HPDE6-E6E7 (cell line): ENCODE results near the gene ARHGAP45.
"Not testable (repeated sequence)": the region's sequence is repeated elsewhere in the genome, so short reads cannot be mapped to it uniquely, and the experiment has no call there.

Experiments used
- DNase-seq: peaks from one replicate; pipeline ENCODE4 v3.0.0; 2011; ENCODE audit warnings: missing footprints; ENCODE audit errors: extremely low spot score

Gene ARHGAP45

DNA sequence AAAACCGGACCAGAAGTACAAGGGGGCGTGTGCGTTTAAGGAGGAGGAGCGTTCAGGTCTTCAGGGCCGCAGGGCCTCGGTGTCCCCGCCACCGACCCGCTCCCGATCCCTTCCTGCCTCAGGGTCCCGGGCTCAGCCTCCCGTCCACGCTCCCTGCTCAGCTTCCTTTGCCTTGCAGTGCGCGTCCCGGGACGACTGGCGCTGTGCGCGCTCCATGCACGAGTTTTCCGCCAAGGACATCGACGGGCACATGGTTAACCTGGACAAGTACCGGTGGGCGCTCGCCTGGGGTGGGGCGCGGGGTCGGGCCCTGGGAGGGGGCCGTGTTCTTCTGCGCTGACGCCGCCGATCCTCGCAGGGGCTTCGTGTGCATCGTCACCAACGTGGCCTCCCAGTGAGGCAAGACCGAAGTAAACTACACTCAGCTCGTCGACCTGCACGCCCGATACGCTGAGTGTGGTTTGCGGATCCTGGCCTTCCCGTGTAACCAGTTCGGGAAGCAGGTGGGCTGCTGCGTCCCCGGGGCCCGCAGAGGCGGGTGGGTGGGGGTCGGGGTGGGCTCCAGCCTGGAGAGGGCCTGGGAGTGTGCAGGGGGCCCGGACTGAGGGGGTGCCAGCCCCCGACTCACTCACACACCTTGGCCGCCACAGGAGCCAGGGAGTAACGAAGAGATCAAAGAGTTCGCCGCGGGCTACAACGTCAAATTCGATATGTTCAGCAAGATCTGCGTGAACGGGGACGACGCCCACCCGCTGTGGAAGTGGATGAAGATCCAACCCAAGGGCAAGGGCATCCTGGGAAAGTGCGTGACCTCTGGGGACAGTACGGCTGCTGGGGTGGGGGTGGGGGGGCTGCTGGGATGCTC is 38.3 kb downstream of the ARHGAP45 start:
- no peak for DNase-seq

- DNase-seq = no peak
Observed at GRCh38 chr19:1105873-1106840, 39.2 kb downstream of the ARHGAP45 start.

DNA sequence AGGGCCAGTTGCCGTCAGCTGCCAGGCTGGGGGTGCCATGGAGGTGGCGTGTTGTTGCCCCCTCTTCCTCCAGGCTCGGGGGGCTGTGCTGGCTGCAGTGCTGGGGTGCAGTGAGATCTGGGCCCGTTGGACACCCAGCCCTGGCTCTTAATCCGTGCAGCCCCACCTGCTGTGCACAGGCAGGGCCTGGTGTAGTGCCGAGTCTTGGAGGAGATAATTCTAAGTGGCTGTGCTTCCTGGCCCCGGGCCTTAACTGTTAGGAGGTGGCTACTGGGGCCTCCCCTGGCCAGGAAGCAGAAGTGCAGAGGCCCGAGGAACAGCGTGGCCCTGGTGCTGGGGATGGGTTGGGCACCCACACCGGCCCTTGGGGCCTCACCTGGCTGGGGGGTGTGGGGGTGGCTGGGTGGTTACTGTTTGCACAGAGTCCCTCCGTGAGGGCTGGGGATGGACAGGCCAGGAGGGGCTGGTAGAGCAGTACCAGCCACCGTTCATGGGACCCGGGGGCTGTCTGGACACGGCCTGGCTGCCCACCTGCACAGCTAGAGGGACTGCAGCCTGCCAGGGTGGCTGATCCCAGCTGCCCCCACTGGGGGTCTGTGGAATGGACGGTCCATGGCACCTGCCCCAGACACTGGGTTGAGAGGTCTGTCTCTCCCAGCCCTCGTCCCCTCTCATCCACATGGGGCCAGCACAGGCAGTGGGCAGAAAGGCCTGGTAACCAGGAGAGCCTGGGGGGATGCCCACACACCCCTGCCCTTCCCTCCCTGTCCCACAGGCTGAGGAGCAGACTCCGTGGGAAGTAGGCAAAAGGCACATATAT is 40.1 kb downstream of the ARHGAP45 start:
- DNase-seq = no peak

- no peak for DNase-seq
Observed at GRCh38 chr19:1107661-1108261, 40.8 kb downstream of the ARHGAP45 start.

DNA sequence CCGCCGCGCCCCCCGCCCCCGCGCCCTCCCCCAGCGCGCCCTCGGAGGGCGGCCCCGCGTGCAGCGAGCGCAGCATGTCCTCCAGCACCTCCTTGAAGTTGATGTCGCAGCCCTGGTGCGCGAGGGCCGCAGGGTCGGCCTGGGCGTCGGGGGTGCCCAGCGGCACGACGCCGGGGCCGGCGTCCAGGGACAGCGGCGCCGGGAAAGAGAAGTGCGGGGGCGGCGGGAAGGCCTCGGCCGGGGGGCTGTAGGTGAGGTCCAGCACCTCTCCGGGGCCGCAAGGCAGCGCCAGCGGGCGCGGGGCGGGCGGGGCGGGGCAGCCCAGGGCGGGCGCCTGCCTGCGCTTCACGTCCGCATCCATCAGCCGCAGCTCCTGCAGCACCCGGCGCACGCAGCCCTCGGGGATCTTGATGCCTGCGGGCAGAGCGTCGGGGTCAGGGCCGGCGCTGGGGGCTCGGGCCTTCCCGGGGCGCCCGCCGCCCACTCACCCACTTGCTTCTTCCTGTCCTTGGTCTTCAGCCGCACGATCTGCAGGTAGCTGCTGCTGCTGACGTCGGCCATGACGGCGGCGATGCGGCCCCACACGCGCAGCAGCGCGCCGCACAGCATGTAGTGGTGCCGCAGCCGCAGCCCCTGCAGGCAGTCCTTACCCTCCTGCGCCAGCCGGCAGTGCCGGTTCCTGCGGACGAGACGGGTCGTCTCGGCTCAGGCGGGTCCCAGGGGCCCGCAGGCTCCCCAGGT is 41.5 kb downstream of the ARHGAP45 start:
- DNase-seq = no peak

DNA sequence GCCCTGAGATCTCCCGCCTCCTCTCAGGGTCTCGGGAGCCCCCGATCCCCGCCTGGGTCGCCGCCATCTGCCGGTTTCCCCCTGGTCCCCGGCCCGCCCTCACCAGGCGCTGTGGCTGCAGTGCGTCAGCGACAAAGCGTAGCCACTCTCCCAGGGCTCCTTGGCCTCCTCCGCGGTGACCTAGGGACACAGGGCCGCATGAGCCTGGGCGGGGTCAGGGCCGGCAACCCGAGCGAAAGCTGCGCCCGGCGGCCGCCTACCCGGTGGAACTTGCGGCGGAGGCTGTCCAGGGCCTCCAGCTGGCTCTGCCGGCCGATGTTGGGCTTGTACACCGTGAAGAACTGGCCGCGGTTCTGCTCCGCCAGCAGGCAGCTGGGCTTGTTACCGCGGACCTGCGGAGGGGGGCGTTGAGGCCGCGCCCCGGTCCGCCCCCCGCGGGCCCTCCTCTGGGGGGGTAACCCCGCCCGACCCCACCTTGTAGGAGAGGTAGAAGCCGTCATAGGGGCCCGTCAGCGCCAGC is 42.1 kb downstream of the ARHGAP45 start:
- DNase-seq = no peak

- DNase-seq = no peak
Observed at GRCh38 chr19:1109697-1110671, 43.0 kb downstream of the ARHGAP45 start.

GRCh38 chr19:1110809-1111640 is 44.1 kb downstream of the ARHGAP45 start:
- no peak for DNase-seq

DNA sequence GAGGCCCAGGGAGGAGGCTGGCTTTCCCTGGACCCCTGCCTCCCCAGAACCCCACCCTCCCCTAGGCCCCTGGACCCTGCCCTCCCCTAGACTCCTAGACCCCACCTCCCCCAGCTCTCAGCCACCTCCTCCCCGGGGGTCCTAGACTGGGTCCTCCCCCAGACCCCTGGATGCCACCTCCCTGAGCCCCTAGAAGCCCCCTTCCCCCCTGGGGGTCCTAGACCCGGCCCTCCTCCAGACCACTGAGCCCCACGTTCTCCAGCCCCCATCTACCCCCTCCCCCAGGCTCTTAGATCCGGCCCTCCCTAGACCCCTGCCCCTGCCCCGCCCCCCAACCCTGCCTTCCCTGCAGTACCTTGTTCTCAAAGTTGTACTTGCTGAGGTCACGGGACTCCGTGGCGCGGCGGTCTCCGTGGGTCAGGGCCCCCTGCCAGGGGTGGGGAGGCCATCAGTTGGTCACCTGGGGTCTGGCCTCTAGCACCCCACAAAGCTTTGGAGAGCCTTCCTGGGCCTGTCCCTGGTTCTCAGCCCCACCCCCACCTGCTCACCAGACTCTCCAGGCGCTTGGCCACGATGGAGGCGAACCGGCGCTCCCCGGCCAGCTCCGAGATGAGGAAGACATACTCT is 44.8 kb downstream of the ARHGAP45 start:
- DNase-seq = no peak

GRCh38 chr19:1112268-1113029 is 45.5 kb downstream of the ARHGAP45 start:
- no peak for DNase-seq

DNA sequence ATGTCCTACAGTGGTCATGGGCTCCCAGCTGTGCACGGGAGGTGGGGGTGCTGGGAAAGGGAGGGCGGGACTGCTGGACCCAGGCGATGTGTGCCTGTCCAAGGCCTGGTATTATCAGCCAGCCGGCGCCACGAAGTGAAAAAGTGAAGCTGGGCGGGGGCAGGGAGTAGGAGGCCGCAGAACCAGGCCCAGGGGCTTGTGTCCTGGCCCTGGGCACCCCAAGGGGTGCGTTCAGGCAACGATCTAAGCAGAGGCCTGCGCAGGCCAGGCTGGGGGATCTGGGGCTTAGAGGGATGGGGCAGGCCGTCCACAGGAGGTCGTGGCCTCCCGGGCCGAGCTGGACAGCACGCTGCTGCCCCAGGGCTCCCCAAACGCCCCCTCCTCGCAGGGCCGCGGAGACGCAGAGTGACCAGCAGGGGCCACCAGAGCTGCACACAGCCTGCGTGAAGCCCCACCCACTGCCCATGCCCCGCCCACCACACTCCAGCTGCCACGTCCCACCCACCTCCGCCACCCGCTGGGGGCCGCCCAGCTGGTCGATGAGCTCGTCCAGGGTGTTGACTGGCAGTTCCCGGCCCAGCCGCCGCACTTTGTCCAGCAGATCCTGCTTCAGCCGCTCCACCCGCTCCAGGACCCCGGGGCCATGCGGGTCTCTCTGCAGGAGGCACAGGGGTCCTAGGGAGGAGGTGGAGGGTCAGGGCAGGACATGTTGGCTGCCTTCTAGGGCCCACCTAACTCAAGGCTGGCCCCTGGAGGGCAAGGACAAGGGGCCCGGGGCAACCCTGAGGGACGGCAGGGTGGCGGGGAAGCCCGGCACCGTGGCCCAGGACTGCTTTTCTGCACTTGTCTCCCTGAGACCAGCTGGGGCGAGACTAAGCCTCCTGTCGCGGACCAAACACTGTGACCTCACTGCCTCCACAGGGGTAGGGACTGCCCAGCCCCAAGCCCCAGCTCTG is 46.3 kb downstream of the ARHGAP45 start:
- DNase-seq = no peak

DNA sequence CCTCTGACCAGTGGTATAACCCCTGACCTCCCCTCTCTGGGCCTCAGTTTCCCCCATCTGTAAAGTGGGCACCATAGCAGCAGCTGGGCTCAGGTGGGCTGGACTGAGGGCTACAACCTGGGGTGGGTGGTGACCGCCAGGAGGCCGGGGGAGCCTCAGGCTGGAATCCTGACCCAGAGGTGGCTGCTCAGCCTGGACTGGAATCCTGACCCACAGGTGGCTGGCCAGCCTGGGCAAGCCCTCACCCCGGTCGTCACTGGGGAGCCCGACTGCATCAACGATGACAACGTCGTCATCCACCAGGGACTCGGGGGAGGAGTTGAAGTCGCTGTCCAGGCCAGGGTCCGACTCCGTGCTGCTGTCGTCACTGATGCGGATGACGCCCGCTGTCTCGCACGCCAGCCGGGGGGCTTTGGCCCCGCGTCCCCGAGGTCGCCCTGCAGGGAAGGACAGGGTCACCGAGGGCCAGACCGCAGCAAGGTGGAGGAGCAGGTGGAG is 47.1 kb downstream of the ARHGAP45 start:
- DNase-seq = no peak

DNA sequence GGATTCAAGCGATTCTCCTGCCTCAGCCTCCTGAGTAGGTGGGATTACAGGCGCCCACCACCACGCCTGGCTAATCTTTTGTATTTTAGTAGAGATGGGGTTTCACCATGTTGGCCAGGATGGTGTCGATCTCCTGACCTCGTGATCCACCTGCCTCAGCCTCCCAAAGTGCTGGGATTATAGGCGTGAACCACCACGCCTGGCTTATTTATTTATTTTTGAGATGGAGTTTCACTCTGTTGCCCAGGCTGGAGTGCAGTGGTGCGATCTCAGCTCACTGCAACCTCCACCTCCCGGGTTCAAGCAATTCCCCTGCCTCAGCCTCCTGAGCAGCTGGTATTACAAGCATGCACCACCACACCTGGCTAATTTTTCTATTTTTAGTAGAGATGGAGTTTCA is 47.8 kb downstream of the ARHGAP45 start:
- DNase-seq = not testable (repeated sequence)

- no peak for DNase-seq
Observed at GRCh38 chr19:1115646-1116420, 48.9 kb downstream of the ARHGAP45 start.
